ENCODE results near the gene ALX1.
"Not testable (repeated sequence)": the region's sequence is repeated elsewhere in the genome, so short reads cannot be mapped to it uniquely, and the experiment has no call there.

The ALX1 gene

DNA sequence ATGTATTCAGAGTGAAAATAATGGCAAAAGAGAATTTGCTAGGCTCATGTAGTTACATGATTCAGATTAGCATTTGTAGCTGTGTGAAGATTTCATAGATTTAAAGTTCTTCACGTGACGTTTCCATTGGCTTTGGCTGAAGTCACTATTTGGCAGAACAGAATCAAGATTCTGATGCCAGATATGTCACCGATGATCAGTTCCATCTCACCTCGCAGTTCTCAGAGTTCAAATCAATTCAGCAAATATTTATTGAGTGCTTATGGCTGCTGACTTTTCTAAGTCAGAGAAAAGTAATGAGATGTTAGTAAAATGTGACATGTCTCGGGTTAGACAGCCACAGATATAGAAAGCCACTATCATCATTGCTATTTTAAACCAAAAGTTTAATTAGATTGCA, 28.4 kb downstream of the ALX1 start:
- DNase-seq = no peak

DNA sequence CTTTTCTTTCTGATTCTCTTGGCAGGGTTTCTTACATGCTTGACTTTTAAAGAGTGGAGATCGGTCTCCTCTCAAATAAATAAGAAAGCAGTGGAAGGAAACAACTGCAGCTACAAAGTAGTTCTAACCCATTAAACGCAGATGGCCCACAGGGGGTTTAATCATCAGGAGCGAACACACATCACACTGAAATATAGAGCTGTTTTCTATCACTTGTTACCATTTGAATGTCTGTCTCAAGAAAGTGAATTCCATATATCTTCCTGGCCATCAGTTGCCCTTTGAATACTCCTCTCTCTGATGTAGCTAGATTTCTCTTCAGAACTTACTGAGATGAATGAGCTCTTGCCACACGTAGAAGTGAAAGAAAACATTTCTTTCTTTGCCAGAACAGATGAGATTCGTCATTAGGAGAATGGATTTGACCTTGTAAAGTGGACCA, 29.1 kb downstream of the ALX1 start:
- DNase-seq = no peak

DNA sequence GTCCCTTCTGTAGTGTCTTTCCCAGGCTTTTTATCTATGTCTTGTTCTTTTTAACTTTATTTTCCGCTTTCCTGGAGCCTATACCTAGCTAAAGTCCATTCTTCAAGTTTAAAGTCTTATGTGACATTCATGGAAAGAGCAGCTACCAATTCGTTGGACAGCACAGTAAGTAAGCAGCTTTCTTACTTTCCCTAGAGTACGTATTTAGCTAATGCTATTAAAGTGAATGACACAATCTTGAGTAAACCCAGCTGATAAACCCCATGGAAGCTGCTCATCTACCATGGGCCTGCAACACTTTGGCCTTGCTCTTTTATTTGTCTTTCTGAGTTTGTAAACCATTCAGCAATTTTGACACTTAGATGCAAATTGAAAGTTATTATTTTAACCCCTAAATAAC, 30.0 kb downstream of the ALX1 start:
- no peak for DNase-seq

DNA sequence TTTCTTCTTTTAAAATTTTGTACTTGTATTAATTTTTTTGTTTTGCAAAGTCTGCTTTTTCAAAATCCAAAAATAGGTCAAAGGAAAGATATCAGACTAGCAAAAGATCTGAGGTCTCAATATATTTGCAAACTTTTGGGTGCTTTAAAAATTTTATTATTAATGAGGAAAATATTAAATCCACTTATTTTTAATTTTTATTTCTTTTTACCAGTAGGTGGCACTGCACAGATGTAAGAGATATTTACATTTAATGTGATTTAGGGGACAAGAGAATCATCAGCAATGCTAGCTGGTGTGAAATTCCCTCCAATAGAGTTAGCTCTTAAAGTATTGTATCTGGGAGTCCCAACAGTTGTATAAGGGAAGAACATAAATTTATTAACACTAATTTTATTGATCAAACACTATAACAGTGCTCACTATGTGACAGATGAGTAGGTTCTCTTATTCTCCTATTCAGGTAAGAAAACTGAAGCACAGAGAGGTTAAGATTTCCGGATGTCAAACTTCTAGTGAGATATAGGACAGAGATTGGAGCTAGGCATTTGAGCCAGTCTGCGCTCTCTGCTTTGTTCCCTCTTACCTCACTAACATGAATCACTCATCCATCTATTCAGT, 30.5 kb downstream of the ALX1 start:
- no peak for DNase-seq

DNA sequence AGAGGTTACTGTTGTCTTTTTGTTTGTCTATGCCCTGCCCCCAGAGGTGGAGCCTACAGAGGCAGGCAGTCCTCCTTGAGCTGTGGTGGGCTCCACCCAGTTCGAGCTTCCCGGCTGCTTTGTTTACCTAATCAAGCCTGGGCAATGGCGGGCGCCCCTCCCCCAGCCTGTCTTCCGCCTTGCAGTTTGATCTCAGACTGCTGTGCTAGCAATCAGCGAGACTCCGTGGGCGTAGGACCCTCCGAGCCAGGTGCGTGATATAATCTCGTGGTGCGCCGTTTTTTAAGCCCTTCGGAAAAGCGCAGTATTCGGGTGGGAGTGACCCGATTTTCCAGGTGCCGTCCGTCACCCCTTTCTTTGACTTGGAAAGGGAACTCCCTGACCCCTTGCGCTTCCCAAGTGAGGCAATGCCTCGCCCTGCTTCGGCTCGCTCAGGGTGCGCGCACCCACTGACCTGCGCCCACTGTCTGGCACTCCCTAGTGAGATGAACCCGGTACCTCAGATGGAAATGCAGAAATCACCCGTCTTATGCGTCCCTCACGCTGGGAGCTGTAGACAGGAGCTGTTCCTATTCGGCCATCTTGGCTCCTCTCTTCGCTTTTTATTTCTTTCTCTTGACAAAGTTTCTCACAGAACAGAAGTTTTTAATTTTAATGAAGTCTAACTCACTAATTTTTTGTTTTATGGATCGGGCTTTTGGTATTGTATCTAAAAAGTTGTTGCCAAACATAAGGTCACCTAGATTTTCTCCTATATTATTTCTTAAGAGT, 38.0 kb downstream of the ALX1 start:
- DNase-seq = not testable (repeated sequence)

DNA sequence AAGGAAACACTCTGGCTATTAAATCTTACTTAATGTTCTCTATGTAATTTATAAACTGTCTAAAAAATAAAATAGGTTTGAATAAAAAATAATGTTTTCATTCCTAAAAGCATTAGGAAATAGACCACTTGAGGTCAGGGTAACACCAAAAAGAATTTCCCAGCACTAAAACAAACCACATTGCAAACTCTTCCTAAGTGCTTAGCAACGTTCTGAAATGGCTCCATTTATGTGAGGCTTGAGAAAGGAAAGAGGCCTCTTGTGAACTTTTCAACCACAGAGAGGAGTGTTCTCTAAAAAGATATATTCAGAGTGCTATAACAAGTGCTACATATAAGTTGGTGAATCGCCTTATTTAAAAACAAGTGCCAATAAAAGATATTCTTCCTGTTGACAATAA, 42.7 kb downstream of the ALX1 start:
- no peak for DNase-seq

DNA sequence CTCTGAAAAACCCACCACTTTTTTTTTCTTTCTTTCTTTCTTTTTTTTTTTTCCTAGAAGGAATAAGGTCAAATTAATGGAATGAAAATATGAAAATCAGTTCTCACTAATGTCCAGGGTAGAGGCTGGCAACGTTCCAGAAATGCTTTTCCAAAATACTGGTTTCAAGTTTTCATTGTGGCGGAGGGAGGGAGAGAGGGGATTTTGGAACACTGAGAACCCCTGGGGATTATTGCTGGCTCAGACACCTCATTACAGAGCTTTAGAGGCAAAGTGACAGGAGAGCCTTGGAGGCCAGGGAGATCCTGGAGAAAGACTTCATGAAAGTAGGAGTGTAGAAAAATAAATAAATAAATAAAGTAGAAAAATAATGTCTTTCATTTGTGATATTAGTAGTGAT, 45.4 kb downstream of the ALX1 start:
- DNase-seq = no peak

DNA sequence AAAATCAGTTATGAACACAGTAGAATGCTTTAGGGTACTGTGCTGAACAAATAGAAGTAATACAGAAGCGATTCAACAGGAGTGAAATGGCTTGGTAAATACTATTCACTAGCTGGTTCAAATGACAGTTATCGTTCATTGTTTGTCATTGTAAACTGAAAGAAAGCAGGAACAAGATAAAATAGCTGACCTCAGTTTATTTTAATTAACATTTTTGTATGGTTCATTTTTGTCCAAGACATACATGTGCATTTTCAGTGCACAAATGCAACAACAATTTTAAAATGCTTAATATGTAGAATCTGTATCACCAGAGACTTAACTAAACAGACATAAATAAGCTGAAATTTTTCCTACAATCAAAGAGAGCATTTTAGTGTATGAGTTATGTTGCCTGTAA, 49.9 kb downstream of the ALX1 start:
- DNase-seq = no peak

DNA sequence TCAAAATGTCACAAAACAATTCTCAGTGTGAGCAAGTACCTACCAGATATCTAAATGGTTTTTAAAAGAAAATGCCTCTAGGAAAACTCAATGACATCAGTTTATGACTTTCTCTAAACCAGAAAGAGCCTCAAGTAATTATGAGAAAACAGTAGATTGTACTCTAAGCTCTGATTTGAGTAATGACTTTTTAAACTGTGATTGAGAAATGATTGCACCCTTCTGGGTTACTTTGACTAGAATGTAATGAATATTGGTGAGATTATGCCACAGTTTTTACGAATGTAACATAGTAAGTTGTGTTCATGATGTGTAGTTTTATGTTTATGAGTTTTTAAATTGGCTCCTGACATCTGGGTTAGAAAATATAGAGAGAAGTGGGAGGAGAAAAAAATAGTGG, 68.8 kb downstream of the ALX1 start:
- DNase-seq = no peak

DNA sequence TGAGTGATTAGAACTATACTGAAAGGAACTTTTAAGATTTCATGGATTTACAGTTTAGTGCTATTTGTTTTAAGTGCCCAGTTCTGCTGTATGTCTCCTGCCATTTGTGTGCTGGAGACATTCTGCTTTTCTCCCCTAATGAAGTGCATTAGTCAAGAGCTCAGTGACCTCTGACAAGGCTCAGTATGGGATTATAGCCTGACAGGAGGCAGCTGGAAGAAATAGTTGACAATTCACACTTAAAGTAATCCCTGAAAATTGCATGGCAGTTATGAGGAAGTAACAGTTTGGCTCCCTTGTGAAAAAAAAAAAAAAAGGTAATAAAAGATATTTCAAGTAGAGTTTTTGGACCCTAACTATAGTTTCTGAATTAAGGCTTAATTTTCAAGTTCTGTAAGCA, 70.3 kb downstream of the ALX1 start:
- no peak for DNase-seq

All from right forelimb (tissue), 1 donor.